Gastrocnemius medialis (tissue), 4 donors: ENCODE results near the gene EVI2A.

Experiments used
- POLR2A ChIP-seq, 2 donors: fragments of 450-650 bp; IDR thresholded peaks; one replicate each; pipeline ENCODE4 v1.6.1; 2017; ENCODE audit warnings: antibody characterized with exemption in 2 of 2, mild to moderate bottlenecking in 2 of 2, moderate library complexity in 2 of 2
- TF ChIP-seq, protein P1 (sequence below), 5 experiments: fragments of 450-650 bp in 3 of 5; fragments of 200-600 bp in 2 of 5; sonication (generic) in 2 of 5; IDR thresholded peaks in 4 of 5; conservative IDR thresholded peaks in 1 of 5; 1 replicate in 4 of 5; 2 replicates in 1 of 5; pipeline ENCODE4 v1.5.1; 2016 to 2019; ENCODE audit warnings: antibody characterized with exemption in 5 of 5, mild to moderate bottlenecking in 3 of 5, moderate library complexity in 3 of 5

DNA sequence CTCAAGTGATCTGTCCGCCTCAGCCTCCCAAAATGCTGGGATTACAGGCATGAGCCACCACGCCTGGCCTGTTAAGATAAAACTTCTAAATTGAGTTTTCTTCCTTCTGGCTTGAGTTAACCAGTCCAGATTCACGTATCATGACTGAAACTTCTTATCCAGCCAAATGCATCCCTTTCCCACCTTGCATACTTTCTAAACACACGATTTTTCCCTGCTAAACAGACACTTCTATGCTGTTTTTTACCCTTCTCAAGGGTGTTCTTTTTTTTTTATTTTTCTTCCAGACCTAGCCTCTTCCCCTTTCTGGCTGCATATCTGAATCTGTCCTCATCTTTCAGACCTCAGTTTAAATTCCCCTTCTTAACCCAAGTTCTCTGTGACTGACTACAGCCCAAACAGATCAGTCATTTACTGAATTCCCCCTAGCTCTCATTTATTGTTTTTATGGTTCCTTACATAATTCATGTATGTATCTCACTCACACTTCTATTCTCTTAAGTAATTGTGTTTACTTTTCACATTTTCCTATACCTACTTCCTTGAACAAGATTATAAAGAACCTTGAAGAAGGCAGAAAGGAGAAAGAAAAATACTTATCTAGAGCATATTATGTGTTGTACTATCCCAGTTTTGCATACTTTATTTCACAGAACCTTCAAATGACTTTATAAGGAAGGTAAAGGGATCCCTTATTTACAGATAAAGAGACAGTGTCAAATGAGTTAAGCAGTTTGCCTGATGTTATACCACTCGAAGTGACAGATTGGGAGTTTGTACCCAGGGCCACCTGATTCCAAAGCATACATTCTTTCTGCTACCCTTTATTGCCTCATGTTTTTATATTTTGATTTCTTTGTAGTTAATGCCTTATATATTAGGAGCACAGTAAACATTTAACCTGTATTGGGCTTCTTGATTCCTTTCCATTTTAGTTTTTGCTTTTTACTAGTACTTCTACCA is 12.8 kb downstream of the EVI2A start:
- TF ChIP-seq, protein P1, sequence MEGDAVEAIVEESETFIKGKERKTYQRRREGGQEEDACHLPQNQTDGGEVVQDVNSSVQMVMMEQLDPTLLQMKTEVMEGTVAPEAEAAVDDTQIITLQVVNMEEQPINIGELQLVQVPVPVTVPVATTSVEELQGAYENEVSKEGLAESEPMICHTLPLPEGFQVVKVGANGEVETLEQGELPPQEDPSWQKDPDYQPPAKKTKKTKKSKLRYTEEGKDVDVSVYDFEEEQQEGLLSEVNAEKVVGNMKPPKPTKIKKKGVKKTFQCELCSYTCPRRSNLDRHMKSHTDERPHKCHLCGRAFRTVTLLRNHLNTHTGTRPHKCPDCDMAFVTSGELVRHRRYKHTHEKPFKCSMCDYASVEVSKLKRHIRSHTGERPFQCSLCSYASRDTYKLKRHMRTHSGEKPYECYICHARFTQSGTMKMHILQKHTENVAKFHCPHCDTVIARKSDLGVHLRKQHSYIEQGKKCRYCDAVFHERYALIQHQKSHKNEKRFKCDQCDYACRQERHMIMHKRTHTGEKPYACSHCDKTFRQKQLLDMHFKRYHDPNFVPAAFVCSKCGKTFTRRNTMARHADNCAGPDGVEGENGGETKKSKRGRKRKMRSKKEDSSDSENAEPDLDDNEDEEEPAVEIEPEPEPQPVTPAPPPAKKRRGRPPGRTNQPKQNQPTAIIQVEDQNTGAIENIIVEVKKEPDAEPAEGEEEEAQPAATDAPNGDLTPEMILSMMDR (IDR thresholded peaks at IDR 0.05 in 4 of 5, conservative IDR thresholded peaks at IDR 0.05 in 1 of 5), result no peak
- TF ChIP-seq POLR2A (IDR thresholded peaks at IDR 0.05), result no peak
